Suppressor macrophage (primary cell): Measurements from ENCODE around the gene SLC7A10.

Experiments
- DNase-seq, 4 experiments: peaks; one replicate each; pipeline ENCODE4 v3.0.0-alpha.2; 2020 to 2022

SLC7A10 gene

DNA sequence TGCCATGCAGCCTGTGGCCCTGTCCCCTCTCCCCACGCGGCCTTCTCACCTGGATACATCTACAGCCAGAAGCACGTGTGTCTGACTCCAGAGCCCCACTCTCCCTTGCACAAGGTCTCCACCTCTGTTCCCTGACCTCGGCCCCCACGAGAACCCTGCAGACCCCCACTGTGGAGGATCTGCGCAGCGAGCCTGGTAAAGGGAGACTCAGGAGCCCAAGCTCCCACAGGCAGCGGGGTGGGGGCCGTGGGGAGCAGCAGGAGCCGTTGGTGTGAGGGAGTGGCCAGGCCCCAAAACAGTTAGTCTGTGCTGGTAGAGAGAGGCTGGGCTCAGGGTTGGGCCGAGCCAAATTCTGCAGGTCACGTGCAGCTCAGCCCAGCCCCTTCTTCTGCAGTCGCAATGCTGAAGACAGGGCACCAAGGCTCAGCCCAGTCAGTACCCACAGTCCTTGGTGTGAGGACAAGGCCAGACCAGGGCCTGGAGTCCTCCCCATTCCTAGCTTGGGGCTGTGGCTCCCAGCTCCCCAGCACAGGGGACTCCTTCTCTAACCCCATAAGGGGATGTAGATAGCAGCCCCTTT is 28.7 kb upstream of the SLC7A10 start:
- peak in 1 of 4 experiments; percentile 50 for DNase-seq

DNA sequence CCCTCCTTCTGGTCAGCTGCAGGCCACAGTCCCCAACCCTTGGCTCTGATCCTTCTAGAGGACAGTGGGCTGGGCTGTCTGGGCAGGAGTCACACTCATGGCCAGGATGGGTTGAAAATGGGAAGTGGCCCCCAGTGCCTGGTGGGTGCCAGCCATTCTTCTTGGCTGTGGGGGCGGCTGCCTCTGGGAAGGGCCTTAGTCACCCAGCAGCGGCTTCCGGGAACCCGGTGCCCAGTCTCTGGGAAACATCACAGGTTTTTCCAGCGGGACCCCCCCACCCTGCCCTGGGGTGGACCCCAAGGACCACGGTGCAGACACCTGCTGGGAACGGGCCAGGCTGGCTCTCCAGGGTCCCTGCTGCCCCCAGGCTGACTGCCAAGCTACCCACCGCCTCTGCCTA is 27.3 kb upstream of the SLC7A10 start:
- peak; percentile 86 to 92 (median 92) for DNase-seq

DNA sequence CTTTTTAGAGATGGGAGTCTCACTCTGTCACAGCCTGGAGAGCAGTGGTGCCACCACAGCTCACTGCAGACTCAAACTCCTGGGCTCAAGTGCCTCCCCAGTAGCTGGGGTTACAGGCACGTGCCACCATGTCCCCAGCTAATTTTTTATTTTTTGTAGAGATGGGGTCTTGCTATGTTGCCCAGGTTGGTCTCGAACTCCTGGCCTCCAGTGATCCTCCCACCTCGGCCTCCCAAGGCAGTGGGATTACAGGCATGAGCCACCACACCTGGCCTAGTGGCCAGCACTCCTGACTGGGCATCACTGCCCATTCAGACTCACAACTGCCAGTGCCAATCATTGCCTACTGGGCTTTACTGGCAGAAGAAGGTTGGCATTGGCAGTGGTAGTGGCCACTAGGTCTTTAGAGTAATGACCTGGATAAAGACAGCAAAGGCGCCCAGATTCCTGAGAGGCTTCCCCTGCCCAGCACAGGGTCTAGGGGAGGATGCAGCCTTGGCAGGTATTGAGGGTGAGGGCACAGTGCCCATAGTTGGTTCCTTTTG is 26.8 kb upstream of the SLC7A10 start:
- no peak for DNase-seq

DNA sequence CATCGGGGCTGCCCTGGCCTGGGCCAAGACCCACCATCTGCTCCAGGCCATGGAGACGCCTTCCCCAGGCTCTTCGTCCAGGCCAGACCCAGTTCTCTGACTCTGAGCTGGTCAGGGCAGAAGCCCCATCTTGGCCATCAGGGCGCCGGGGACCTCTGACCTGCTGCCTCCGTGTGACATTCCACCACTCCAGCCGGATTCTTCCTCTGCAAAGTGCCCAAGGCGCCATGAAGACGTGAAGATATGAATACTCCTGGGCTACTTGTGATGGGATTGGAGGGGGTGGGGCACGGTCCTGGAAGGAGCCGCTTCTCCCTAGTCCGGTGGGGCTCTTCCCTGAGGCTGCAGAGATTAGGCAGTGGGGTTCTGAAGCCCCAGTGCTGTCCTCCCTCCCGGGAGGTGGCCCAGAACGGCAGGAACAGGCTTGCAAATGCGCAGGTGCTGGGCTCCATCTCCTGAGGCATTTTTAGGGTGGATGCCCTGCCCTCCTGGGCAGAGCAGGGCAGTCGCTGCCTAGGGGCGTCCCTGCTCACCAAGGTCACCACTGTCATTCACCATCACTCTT is 26.0 kb upstream of the SLC7A10 start:
- no peak for DNase-seq

DNA sequence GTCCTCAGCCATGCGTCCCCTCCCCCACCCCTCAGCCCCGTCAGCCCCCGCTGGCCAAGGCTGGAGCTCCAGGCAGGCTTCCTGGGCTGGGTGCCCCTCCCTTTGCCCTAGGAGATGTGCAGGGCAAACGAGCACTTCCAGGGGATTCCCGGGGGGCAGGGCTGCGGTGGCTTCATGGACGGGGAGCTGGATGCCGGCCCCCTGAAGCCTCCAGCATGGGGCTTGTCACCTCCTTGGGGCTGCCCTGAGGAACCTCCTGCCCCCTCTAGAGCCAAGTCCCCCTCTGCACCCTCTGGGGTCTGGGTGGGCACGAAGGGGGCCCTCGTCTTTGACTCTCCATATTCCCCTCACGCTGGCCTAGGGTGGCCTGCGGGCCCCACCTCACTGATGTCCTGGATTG is 25.4 kb upstream of the SLC7A10 start:
- DNase-seq, result no peak

DNA sequence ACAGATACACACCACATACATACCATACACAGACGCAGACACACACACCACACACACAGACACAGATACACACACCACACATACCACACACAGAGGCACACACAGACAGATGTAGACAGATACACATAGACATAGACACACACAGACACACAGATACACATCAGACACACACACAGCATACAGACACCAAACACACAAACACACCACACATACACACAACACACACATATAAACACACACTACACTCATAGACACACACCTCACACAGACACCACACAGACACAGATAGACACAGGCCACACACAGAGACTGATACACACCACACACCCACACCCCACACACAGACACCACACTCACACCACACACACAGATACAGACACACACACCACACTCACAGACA is 24.9 kb upstream of the SLC7A10 start:
- DNase-seq, result no peak

DNA sequence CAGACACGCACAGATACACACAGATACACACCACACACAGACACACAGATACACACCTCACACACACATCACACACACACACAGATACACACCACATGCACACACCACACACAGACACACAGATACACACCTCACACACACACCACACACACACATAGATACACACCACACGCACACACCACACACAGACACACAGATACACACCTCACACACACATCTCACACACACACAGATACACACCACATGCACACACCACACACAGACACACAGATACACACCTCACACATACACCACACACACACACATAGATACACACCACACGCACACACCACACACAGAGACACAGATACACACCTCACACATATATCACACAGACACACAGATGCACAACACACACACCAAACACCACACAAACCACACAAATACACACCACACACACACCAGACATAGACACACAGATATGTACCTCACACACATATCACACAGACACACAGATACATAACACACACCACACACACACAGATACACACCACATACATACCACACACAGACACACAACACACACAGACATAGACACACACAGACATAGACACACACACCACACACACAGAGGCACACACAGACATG is 24.2 kb upstream of the SLC7A10 start:
- DNase-seq, result no peak

DNA sequence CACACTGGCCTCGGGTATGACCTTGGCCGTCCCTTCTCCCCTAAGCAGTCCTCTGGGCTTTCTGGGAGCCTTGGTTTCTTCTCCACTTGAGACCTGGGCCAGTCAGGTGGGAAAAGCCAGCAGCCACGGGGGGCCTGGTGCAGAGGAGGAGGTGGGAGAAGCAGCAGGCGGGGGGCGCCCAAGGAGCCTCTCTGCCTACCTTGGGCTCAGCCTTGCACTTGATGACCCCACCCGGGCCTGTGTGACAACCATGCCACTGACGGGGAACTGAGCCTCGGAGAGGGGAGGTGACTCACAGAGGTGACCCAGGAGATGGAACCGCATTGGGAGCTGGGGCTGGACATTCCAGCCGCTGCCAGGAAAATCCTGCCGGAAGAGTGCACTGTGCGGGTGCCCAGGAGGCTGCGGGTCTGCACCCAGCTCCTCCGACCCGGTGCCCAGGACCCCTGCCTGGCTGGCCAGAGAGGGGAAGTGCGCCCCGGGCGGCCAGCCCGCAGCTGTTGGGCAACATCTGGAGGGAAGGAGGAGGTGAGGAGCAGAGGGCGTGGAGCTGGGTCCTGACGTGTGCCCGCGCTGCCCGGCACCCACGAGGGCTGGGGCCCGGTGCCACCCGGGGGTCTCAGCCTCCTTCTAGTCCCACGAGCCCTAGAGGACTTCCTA is 23.4 kb upstream of the SLC7A10 start:
- DNase-seq, result peak; percentile 76 to 91 (median 88)

DNA sequence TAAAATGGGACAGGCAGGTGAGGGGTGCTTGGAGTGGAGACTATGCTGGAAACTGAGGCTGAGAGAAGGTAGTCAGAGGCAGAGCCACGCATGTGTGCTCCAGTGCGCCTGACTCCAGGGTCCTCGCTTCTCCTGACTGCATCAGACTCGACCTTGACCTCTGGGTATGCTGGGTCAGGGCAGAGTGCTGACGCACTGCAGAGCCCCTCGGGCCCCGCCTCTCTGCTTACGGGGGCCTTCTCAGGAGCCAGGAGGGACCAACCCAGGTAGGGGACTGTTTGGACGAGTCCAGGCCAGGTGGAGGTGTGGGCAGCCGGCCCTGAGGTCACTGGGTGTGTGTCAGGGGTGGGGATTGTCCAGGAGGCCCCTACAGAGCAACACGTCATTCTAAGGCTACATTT is 22.9 kb upstream of the SLC7A10 start:
- DNase-seq, result no peak

DNA sequence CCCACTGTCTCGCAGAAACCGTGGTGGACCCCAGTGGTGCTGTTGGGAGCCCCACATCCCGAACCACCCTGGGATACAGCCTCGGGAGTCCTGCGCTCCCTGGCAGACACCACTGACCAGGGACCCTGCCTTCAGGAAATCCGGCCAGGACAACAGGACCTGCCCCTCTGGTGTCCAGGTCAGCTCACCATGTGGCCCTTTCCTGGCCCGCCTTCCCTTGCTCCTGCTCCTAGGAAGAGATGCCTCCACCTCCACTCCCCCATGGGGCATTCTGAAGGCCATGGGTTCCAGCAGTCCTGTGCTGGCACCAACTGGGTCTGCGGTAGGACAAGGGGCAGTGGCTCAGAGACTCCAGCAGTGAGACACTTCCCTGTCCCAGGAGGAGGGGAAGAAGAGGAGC is 22.5 kb upstream of the SLC7A10 start:
- peak in 1 of 4 experiments; percentile 25 for DNase-seq

DNA sequence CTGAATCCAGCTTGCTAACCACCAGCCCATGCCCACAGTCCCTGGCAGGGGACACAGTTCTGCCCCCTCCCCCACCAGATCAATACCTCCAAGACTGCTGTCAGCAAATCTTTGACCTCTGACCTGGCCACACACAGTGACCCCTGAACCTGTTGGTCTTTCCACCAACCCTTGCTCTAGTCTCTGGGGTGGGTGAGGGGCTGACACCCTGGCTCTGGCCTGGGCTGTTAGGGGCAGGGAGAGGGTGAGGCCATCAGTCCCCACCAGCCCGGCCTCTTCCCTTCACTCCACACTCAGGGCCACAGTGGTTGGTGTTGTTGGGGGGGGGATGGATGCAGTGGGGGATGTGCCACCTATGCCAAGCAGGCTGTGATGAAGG is 21.8 kb upstream of the SLC7A10 start:
- no peak for DNase-seq

DNA sequence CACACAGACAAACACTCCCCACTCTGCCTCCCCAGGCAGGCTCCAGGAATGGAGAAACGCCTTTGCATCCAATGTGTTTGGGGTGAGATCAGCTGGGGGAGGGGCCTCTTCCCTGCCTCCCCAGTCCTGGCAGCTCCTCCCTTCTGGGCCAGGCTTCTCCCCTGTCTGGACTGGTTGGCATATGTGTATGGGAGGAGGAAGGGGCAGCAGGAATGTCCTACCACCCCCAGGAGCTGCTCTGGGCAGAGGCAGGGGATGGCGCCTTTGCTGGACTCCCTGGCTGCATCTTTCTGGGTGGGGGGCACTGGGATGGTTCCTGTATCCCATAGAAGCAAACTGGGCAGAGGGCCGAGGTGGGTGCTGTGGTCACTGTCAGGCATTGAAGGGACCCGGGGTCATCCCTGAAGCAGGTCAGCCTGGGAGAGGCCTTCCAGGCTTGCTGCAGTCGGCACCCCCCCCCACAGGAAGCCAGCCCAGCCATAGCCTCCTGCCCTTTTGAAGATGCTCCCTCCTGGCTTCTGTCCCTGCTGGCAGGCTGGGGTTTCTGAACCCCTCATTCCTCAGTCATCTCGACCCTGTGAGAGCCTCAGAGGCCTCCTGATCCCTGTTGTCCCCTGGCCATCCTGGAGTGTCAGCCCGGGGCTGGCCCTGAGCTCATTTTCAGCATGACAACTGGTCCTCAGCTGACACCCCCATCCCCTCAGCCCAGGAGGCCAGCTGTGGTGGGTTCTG is 21.2 kb upstream of the SLC7A10 start:
- peak in 1 of 4 experiments; percentile 49 for DNase-seq

DNA sequence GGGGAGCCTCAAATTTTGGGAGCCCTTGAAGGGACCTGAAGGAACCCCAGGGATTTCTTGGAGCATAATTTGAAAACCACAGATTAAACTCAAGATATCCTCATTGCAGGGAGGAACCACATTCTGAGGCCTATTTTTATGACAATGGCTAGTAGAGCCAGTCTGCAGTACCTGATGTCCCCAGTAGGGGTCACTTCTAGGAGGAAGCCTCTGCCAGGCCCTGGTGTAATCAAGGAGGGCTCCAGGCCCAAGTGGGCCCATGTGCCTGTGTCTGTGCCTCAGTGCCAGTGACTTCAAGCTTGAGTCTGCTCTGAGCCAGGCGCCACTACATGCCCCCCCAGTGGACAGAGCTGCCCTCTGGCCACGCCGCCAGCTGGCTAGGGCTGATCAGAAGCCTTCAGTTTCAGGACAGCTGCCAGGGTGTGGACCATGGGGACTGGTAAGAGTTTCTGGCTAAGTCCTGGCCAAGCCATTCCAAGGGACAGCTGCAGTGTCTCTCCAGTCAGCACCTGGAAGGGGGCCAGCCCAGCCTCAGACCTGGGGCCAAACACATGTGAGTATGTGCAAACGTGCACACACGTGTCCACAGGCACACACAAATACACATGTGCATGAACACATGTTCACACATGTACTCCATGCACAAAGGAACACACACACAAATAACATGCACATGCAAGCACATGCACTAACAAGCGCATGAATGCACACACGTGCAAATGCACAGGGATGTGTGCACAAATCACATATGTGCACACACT is 20.5 kb upstream of the SLC7A10 start:
- peak; percentile 38 to 57 (median 42) for DNase-seq

DNA sequence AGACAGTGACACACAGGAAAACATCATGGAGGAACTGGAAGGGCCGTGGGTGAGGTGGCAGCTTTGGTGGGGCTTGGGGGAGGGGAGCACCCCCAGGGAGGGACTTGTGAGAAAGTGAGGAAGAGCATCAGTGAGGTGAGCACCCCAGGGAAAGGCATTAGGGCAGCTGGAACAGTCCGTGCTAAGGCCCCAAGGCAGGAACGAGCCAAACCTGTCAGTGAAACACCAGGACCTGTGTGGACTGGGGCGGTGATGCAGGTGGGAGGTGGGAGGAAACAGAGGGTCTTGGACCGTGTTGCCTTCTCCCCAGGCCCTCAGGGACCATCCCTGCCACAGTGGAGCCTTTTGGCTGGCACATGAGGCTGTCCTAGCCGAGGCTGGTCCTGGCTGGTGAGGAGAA is 17.3 kb upstream of the SLC7A10 start:
- DNase-seq, result no peak

DNA sequence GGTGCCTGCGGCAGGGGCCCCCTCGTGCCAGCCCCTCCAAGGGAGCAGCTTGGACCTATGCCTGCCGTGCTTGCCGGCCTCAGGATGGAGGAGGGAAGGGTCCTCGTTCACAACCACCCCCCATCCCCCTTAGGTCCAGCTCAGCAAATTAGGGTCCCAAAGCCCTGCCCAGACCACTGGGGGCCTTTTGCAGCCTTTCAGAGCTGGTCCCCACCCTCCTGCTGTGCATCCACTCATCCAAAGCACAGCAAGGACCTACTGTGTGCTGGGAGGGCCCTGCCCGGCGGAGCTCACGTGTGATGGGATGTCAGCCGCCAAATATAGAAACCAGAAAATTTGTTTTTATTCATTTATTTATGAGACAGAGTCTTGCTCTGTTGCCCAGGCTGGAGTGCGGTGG is 16.5 kb upstream of the SLC7A10 start:
- no peak for DNase-seq

DNA sequence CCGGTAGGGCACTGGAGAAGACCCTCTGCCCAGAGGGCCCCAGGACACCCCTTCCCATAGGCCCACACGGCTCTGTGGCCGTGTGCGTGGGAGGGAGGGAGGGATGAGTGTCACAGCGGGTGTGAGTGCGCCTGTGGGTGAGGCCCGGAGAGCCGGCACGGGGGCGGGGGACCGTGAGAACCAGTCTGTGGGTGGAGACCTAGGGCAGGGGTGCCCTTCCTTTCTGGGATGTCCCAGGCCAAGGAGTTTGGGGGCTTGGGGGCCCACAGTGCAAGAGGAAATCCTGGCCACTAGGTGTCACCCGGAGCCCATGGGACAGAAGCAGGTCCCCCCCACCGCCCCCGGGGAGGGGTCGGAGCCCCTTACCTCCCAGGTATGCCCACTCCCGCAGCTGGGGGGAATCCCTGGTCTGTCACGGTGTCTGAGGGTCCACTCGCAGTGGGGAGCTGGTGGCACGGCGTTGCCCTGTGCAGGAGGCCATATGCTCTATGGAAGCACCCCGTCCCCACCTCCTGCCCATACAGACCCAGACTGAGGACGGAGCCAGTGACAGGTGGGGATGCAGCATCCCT is 16.0 kb upstream of the SLC7A10 start:
- peak; percentile 57 to 78 (median 68) for DNase-seq

DNA sequence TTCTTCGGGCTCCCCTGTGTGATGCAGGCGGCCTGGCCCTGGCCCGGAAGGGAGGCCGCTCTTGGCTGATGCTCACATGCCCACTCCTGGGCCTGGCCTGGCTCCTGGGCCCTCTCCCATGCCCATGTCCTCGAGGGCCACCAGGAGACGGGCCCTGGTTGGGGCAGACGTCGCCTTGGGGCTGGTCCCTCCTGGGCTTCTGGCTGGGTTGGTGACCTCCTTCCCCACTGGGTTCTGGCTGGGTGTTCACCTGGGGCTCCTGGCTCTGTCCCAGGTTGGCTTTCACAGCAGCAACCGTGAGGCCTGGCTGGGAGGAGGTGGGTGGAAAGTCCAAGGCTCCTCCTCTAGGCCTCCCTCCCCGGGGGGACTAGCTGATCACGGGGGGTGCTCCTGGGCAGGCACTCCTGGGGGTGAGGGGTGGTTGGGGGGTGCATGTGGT is 15.5 kb upstream of the SLC7A10 start:
- no peak for DNase-seq

DNA sequence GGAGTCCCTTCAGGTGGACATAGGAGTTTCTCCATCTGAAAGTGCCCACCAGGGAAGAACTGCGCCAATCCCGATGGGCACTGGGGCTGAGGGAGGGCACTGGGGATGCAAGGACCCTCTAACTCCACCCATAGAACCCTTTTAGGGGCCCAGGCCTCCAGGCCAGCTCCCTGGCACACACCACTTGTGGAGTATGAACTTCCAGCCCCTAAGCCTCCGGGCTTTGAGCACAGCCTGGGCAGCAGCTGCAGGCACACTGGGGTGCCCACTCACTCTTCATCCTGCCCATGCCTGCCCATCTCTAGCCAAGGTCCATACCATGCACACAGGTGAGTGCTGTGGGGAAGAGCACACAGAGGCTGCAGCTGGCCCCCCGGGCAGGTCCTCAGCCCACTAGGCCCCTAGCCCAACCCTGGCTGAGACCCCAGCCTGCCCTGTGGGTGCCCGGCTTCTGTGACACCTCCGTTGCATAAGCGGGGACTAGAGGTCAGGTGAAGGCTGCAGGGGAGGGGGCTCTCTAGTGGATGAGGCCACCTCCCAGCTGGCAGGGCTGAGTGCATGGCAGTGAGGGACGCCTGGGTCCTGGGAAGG is 14.6 kb upstream of the SLC7A10 start:
- no peak for DNase-seq

DNA sequence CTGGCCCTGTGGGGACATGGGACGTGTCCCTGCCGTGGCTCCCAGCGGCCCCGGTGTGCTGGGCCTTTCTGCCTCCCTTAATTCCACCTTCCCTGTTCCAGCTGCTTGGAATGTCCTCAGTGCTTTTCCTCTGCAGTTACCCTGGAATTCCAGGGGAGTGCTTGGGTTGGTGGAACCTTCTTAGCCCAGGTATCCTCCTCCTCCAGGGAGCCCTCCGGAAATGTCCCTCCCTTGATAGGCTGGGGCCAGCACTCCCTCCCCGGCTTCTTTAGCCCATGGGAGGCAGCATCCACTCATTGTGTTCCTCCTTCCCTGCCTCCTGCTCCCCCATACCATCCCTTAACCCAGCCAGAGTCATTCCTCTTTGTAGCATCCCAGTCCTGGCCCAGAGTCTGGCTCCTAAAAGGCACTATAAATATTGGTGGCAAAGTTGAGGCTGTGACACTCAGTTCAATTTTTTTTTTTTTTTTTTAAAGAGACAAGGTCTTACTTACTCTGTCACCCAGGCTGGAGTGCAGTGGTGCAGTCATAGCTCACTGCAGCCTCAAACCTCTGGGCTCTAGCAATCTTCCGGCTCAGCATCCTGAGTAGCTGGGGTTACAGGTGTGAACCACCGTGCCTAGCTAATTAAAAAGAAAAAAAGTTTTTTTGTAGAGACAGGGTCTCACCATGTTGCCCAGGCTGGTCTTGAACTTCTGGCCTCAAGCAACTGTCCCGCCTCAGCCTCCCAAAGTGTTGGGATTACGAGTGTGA is 13.7 kb upstream of the SLC7A10 start:
- DNase-seq, result no peak

DNA sequence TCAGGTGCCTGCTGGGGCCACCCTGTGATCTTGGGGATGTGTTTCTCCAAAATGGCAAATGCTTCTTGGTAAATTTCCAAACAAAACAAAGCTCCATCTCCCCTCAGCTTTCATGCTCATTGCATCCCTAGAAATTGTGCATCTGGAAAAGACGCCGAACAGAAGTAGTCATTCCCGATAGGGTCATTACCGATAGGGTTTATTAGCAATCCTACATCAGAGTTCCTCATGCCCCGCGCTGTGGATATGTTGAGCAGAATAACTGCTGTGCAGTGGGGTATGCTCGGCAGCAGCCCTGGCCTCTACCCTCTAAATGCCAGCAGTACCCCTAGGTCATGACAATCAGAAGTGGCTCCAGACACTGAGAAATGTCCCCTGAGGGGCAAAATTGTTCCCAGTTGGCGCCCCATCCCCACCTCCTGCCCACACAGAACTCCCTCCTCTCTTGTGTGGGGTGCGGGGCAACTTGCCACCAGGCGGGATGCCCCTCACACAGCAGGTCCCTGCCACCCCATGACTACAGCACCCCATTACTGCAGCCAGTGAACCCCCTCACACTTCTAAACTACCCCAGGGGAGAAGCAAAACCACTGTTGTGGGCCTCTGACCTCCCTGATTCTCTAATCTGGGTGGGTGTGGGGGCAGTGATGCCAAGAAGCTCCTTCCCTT is 13.0 kb upstream of the SLC7A10 start:
- no peak for DNase-seq
